Neural cell (in vitro differentiated cells): ENCODE data around the gene FBXL22. TPM values are rescaled to one million over a fixed set of nuclear protein-coding genes. Genes with fewer than 3 reads are reported as not detected.

Experiments
- H2AFZ ChIP-seq: fragments of 200-600, 300-800 bp; sonication (generic), shearing (Covaris generic); 2 replicates; pipeline ENCODE4 v1.6.0; 2014; ENCODE audit warnings: low read depth, mild to moderate bottlenecking, antibody characterized with exemption, low read length, moderate library complexity
- H3F3A ChIP-seq: fragments of 200-600 bp; shearing (Covaris generic); 2 replicates; pipeline ENCODE4 v1.6.1; 2016; ENCODE audit warnings: mild to moderate bottlenecking, moderate library complexity, mixed read lengths, antibody characterized with exemption, low read length; ENCODE audit not compliant: insufficient read depth, poor library complexity, severe bottlenecking
- H3K27ac ChIP-seq: fragments of 200-600, 300-800 bp; sonication (generic), shearing (Covaris generic); 2 replicates; pipeline ENCODE4 v1.5.1; 2014; ENCODE audit warnings: mild to moderate bottlenecking, low read length, moderate library complexity
- H3K27me3 ChIP-seq: fragments of 300-800, 200-600 bp; sonication (generic), shearing (Covaris generic); 2 replicates; pipeline ENCODE4 v1.6.0; 2014; ENCODE audit warnings: mild to moderate bottlenecking, low read depth, low read length, moderate library complexity; ENCODE audit not compliant: insufficient read depth
- H3K36me3 ChIP-seq: fragments of 300-800, 200-600 bp; sonication (generic), shearing (Covaris generic); 2 replicates; pipeline ENCODE4 v1.5.1; 2014; ENCODE audit warnings: mild to moderate bottlenecking, antibody characterized with exemption, low read length, moderate library complexity; ENCODE audit not compliant: insufficient read depth
- H3K4me2 ChIP-seq: fragments of 300-800, 200-600 bp; sonication (generic), shearing (Covaris generic); 2 replicates; pipeline ENCODE4 v1.6.0; 2014; ENCODE audit warnings: mild to moderate bottlenecking, low read length
- H3K4me3 ChIP-seq: fragments of 300-800, 200-600 bp; sonication (generic), shearing (Covaris generic); 2 replicates; pipeline ENCODE4 v1.5.1; 2014; ENCODE audit warnings: mild to moderate bottlenecking, low read length, moderate library complexity
- H3K79me2 ChIP-seq: fragments of 200-600 bp; shearing (Covaris generic); replicated peaks from 2 replicates; pipeline ENCODE4 v1.6.0; 2014; ENCODE audit warnings: mild to moderate bottlenecking, low read length, moderate library complexity; ENCODE audit not compliant: insufficient read depth
- H3K9ac ChIP-seq: fragments of 300-800, 200-600 bp; sonication (generic), shearing (Covaris generic); 2 replicates; pipeline ENCODE4 v1.6.1; 2016; ENCODE audit warnings: mild to moderate bottlenecking, low read length, mixed read lengths
- H3K9me2 ChIP-seq: fragments of 200-600 bp; shearing (Covaris generic); 2 replicates; pipeline ENCODE4 v1.6.1; 2016; ENCODE audit warnings: mild to moderate bottlenecking, low read length, mixed read lengths; ENCODE audit not compliant: insufficient read depth
- H3K9me3 ChIP-seq: fragments of 200-600, 300-800 bp; sonication (generic), shearing (Covaris generic); 2 replicates; pipeline ENCODE4 v1.6.1; 2016; ENCODE audit warnings: mild to moderate bottlenecking, mixed run types, low read length, moderate library complexity, mixed read lengths
- H4K20me1 ChIP-seq: fragments of 200-600 bp; shearing (Covaris generic); 2 replicates; pipeline ENCODE4 v1.6.1; 2016; ENCODE audit warnings: mild to moderate bottlenecking, mixed run types; ENCODE audit not compliant: insufficient read depth
- CTCF ChIP-seq: fragments of 450-650 bp; IDR thresholded peaks from 2 replicates; pipeline ENCODE4 v1.5.1; 2014; ENCODE audit warnings: antibody characterized with exemption, mild to moderate bottlenecking, moderate library complexity; ENCODE audit not compliant: poor library complexity, severe bottlenecking
- EP300 ChIP-seq: fragments of 450-650 bp; conservative IDR thresholded peaks from 2 replicates; pipeline ENCODE4 v1.6.1; 2014; ENCODE audit warnings: antibody characterized with exemption, mild to moderate bottlenecking, moderate library complexity; ENCODE audit not compliant: poor library complexity, severe bottlenecking
- EZH2 ChIP-seq: fragments of 200-600, 300-800 bp; shearing (Covaris generic), sonication (generic); IDR thresholded peaks from 2 replicates; pipeline ENCODE4 v1.6.1; 2014; ENCODE audit warnings: antibody characterized with exemption, low read length, borderline replicate concordance, mild to moderate bottlenecking; ENCODE audit not compliant: insufficient read depth, poor library complexity, severe bottlenecking
- MXI1 ChIP-seq: fragments of 450-650 bp; conservative IDR thresholded peaks from 2 replicates; pipeline ENCODE4 v1.6.1; 2014; ENCODE audit warnings: antibody characterized with exemption, mild to moderate bottlenecking; ENCODE audit not compliant: poor library complexity, severe bottlenecking
- POLR2AphosphoS5 ChIP-seq: IDR thresholded peaks from 2 replicates; pipeline ENCODE4 v1.6.1; 2012
- RAD21 ChIP-seq: fragments of 450-650 bp; conservative IDR thresholded peaks from 2 replicates; pipeline ENCODE4 v1.6.1; 2014; ENCODE audit warnings: antibody characterized with exemption, mild to moderate bottlenecking, moderate library complexity
- REST ChIP-seq: IDR thresholded peaks from 2 replicates; pipeline ENCODE4 v1.6.1; 2012; ENCODE audit warnings: borderline replicate concordance
- SMC3 ChIP-seq: fragments of 450-650 bp; conservative IDR thresholded peaks from 2 replicates; pipeline ENCODE4 v1.6.1; 2014; ENCODE audit warnings: antibody characterized with exemption, mild to moderate bottlenecking, moderate library complexity; ENCODE audit not compliant: poor library complexity
- TAF1 ChIP-seq: IDR thresholded peaks from 2 replicates; pipeline ENCODE4 v1.6.1; 2012; ENCODE audit warnings: low read depth
- polyA plus RNA-seq: library from polyadenylated mRNA; depleted of rRNA; stranded (reverse); fragments of >200 nt; gene quantifications from 2 replicates; pipeline ENCODE4 v1.2.3, GENCODE V29; 2014

The FBXL22 gene
- polyA plus RNA-seq, 1 donor from 2014 or later: 0.41 TPM

DNA sequence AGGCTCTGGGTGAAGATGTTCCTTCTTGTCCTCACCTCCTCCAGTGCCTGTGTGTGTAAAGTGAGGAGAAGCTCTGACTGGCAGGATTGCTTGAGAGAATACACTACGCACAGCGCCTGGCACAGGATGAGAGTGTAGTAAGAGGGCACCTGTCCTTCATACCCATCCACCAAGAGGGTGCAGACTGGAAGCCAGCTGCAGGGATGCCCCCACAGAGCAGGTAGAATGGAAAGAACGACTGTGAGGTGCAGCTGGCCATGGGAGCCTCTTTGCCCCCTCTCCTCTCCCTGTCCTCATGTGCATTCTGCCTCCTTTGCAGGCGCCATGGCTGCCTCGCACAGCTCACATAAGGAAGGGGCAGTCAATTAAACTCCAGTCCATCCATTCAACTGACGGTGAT, 12.3 kb downstream of the FBXL22 start:
- Histone ChIP-seq H3K9me3 (no peaks in the 10 kb centered on the region), H4K20me1 (no peaks in the 10 kb centered on the region), H3K79me2 (no peaks in the 10 kb centered on the region), H3K27me3 (no peaks in the 10 kb centered on the region), H2AFZ (no peak overlapping the region), H3K4me2 (no peak overlapping the region), H3K9ac (no peak overlapping the region), H3F3A (no peaks in the 10 kb centered on the region), H3K36me3 (peaks cover 8% of the 10 kb centered on the region), H3K9me2 (no peaks in the 10 kb centered on the region), H3K27ac (no peak overlapping the region), H3K4me3 (no peak overlapping the region)
- TF ChIP-seq TAF1: no peak
- no peak for TF ChIP-seq POLR2AphosphoS5
- TF ChIP-seq CTCF: no peak
- TF ChIP-seq EP300: no peak
- TF ChIP-seq EZH2: no peak
- TF ChIP-seq RAD21: no peak

DNA sequence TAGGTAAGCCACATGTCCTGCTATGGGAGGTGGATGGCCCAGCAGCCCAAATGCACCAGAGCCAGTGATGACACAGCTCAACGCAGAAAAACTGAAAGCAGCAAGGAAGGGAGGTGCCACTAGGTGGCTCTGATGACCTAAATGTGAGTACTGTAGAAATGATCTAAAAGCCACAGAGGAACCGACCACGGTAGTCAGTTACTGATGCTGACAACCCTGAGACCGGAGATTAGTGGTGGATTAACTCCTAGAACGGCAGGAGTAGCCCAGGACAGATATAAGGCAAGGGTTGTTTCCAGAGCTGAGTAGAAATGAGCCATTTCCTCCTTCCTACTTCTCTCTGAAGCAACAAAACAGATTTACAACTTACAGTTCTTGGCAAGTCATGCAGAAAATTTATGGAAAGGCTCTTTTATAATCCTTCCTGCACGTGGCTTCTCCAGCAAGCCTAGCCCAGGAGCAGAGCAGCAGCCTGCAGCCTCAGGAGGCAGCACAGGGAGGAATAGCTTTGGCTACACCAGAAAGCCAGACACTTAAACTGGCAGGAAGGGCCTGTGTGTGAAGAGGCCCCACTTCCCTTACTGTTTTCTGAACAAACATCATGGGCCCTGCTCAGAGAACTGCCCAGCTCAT, 13.1 kb downstream of the FBXL22 start:
- H4K20me1 ChIP-seq: no peaks in the 10 kb centered on the region
- H3K27me3 ChIP-seq: no peaks in the 10 kb centered on the region
- TF ChIP-seq MXI1 (peak; percentile 52), POLR2AphosphoS5 (no peak), EP300 (no peak), RAD21 (peak; percentile 76), SMC3 (peak; percentile 81), TAF1 (no peak), CTCF (peak; percentile 86), REST (no peak)
- no peaks in the 10 kb centered on the region for H3K9me2 ChIP-seq
- H3K4me2 ChIP-seq: no peak overlapping the region
- H3K9ac ChIP-seq: peak overlapping the region; percentile 11
- H3F3A ChIP-seq: no peaks in the 10 kb centered on the region
- H2AFZ ChIP-seq: no peak overlapping the region
- peak overlapping the region; percentile 25 for H3K27ac ChIP-seq
- H3K36me3 ChIP-seq: peaks cover 8% of the 10 kb centered on the region
- H3K4me3 ChIP-seq: peak overlapping the region; percentile 26
- no peaks in the 10 kb centered on the region for H3K9me3 ChIP-seq
- H3K79me2 ChIP-seq: no peaks in the 10 kb centered on the region
